Measurements from ENCODE around the gene FRMD4A. TPM values are rescaled to one million over a fixed set of nuclear protein-coding genes. Genes with fewer than 3 reads are reported as not detected.

FRMD4A gene
- total RNA-seq, 4 donors from 2014 or later = 4.0 to 12.7 (median 5.6) TPM

GRCh38 chr10:14374745-14375445, 44.2 kb upstream of the FRMD4A start:
- WGBS, 2 donors (ENCODE audit: low coverage in 1 of 2) = 65 to 84% methylated on average over 4 to 5 of the region's 5 CpGs
- Histone ChIP-seq H3K9me3 (no peaks in the 10 kb centered on the region), H3K27me3 (no peaks in the 10 kb centered on the region), H3K36me3 (no peaks in the 10 kb centered on the region), H3K4me3 (no peak overlapping the region), H3K27ac (no peak overlapping the region), H3K4me1 (no peaks in the 10 kb centered on the region)
- in situ Hi-C loops (cut with MboI; ENCODE audit: low pct_ligation_motif_present in 1 of 4, low pct_unique_long_range_greater_than_20kb in 1 of 4, low sequenced_read_pairs in 3 of 4) = no loop called here
- DNase-seq = no peak
- intact Hi-C loops (cut with DNase I; ENCODE audit: low total_unique reads) = no loop called here
- no peak for TF ChIP-seq POLR2AphosphoS5 (IDR thresholded peaks at IDR 0.05)
- TF ChIP-seq, protein P1, sequence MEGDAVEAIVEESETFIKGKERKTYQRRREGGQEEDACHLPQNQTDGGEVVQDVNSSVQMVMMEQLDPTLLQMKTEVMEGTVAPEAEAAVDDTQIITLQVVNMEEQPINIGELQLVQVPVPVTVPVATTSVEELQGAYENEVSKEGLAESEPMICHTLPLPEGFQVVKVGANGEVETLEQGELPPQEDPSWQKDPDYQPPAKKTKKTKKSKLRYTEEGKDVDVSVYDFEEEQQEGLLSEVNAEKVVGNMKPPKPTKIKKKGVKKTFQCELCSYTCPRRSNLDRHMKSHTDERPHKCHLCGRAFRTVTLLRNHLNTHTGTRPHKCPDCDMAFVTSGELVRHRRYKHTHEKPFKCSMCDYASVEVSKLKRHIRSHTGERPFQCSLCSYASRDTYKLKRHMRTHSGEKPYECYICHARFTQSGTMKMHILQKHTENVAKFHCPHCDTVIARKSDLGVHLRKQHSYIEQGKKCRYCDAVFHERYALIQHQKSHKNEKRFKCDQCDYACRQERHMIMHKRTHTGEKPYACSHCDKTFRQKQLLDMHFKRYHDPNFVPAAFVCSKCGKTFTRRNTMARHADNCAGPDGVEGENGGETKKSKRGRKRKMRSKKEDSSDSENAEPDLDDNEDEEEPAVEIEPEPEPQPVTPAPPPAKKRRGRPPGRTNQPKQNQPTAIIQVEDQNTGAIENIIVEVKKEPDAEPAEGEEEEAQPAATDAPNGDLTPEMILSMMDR (IDR thresholded peaks at IDR 0.05) = no peak
- TF ChIP-seq POLR2A (IDR thresholded peaks at IDR 0.05) = no peak
- no peak for TF ChIP-seq EP300 (IDR thresholded peaks at IDR 0.05; ENCODE audit: low read depth)

GRCh38 chr10:14372606-14373005, 41.9 kb upstream of the FRMD4A start:
- Histone ChIP-seq H3K27ac (no peak overlapping the region), H3K4me3 (no peak overlapping the region), H3K36me3 (no peaks in the 10 kb centered on the region), H3K4me1 (no peaks in the 10 kb centered on the region), H3K9me3 (no peaks in the 10 kb centered on the region), H3K27me3 (no peaks in the 10 kb centered on the region)
- in situ Hi-C loops (cut with MboI; ENCODE audit: low pct_ligation_motif_present in 1 of 4, low pct_unique_long_range_greater_than_20kb in 1 of 4, low sequenced_read_pairs in 3 of 4) = no loop called here
- DNase-seq = no peak
- intact Hi-C loops (cut with DNase I; ENCODE audit: low total_unique reads) = no loop called here
- 69 to 73% methylated on average over 2 to 4 of the region's 4 CpGs for WGBS, 2 donors (ENCODE audit: low coverage in 1 of 2)
- TF ChIP-seq POLR2AphosphoS5 (IDR thresholded peaks at IDR 0.05) = no peak
- no peak for TF ChIP-seq POLR2A (IDR thresholded peaks at IDR 0.05)
- TF ChIP-seq, protein P1 (IDR thresholded peaks at IDR 0.05) = no peak
- no peak for TF ChIP-seq EP300 (IDR thresholded peaks at IDR 0.05; ENCODE audit: low read depth)

- no peak for DNase-seq
- intact Hi-C loops (cut with DNase I; ENCODE audit: low total_unique reads) (no loop called here), in situ Hi-C loops (cut with MboI; ENCODE audit: low pct_ligation_motif_present in 1 of 4, low pct_unique_long_range_greater_than_20kb in 1 of 4, low sequenced_read_pairs in 3 of 4) (no loop called here)
Observed at GRCh38 chr10:14371581-14371980, 40.9 kb upstream of the FRMD4A start.

GRCh38 chr10:14370894-14371293, 40.2 kb upstream of the FRMD4A start:
- WGBS, 2 donors (ENCODE audit: low coverage in 1 of 2) = 79 to 86% methylated on average over 5 of the region's 5 CpGs
- Histone ChIP-seq H3K36me3 (no peaks in the 10 kb centered on the region), H3K9me3 (no peaks in the 10 kb centered on the region), H3K4me3 (no peak overlapping the region), H3K27me3 (no peaks in the 10 kb centered on the region), H3K27ac (no peak overlapping the region), H3K4me1 (no peaks in the 10 kb centered on the region)
- intact Hi-C loops (cut with DNase I; ENCODE audit: low total_unique reads) (no loop called here), in situ Hi-C loops (cut with MboI; ENCODE audit: low pct_ligation_motif_present in 1 of 4, low pct_unique_long_range_greater_than_20kb in 1 of 4, low sequenced_read_pairs in 3 of 4) (no loop called here)
- no peak for DNase-seq
- TF ChIP-seq POLR2AphosphoS5 (IDR thresholded peaks at IDR 0.05) (no peak), EP300 (IDR thresholded peaks at IDR 0.05; ENCODE audit: low read depth) (no peak), POLR2A (IDR thresholded peaks at IDR 0.05) (no peak)
- TF ChIP-seq, protein P1 (IDR thresholded peaks at IDR 0.05) = no peak

More at GRCh38 chr10:14371581-14371980, 40.9 kb upstream of the FRMD4A start:
- H3K9me3 ChIP-seq = no peaks in the 10 kb centered on the region
- no peaks in the 10 kb centered on the region for H3K36me3 ChIP-seq
- H3K4me1 ChIP-seq = no peaks in the 10 kb centered on the region
- WGBS, 2 donors (ENCODE audit: low coverage in 1 of 2) = 74 to 80% methylated on average over 2 to 4 of the region's 4 CpGs
- H3K4me3 ChIP-seq = no peak overlapping the region
- no peak overlapping the region for H3K27ac ChIP-seq
- TF ChIP-seq, protein P1 (IDR thresholded peaks at IDR 0.05) = no peak
- no peak for TF ChIP-seq EP300 (IDR thresholded peaks at IDR 0.05; ENCODE audit: low read depth)
- no peak for TF ChIP-seq POLR2AphosphoS5 (IDR thresholded peaks at IDR 0.05)
- TF ChIP-seq POLR2A (IDR thresholded peaks at IDR 0.05) = no peak
- H3K27me3 ChIP-seq = no peaks in the 10 kb centered on the region
